ENCODE measurements around the gene CD300H.

The CD300H gene

DNA sequence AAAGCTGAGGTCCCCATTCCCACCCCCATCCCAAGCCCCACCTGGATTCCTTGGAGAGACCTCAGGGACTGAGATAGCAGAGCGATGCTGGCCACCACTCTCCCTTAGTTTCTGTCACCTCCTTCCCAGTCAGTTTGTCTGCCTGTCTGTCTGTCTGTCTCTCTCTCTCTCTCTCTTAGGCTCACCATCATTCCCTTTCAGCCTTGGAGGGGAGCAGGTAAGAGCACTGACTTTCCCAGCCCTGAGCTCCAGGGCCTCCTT is 41.9 kb downstream of the CD300H start (continued):
- TF ChIP-seq ZNF610 (tag by site-specific recombination; IDR thresholded peaks at IDR 0.05; ENCODE audit: borderline replicate concordance) (no peak), YY1 (tag by site-specific recombination; IDR thresholded peaks at IDR 0.05) (no peak), ZNF664 (tag by site-specific recombination; IDR thresholded peaks at IDR 0.05) (no peak), ZNF311 (tag by site-specific recombination; IDR thresholded peaks at IDR 0.05; ENCODE audit: borderline replicate concordance) (no peak), ZNF10 (tag by site-specific recombination; IDR thresholded peaks at IDR 0.05) (no peak), KLF10 (tag by site-specific recombination; IDR thresholded peaks at IDR 0.05) (no peak), ZNF133 (tag by site-specific recombination; IDR thresholded peaks at IDR 0.05) (no peak)

GRCh38 chr17:74524653-74525464 is 42.5 kb downstream of the CD300H start:
- POLR2A ChIA-PET: no interaction called here
- CTCF ChIA-PET: no interaction called here
- no peaks in the 10 kb centered on the region for H3K36me3 ChIP-seq (ENCODE audit: control insufficient read depth in 2 of 2, insufficient read depth in 1 of 2, low read length in 2 of 2)

DNA sequence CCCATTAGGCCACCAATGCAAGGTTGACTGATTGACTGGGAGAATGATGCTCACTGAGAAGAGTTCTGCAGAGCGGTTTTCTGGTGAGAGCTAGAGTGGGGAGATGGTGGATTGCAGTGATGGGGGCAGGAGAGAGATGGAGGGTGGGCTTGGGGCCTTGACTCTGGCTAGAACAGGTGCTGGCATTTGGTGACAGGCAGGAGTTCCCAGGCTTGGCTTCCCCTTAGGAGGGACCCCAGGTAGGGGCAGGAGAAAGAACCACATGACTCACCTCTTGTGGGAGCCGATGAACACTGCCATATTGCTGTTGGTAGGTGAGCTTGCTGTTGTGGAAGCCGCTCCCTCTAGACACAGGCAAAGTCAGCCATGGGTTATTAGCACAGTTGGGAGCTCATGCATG is 44.0 kb downstream of the CD300H start:
- no peaks in the 10 kb centered on the region for H3K4me1 ChIP-seq (ENCODE audit: control insufficient read depth, insufficient read depth, low read length)
- H3K4me3 ChIP-seq (ENCODE audit: low read depth, low read length): no peak overlapping the region
- H3K27ac ChIP-seq (ENCODE audit: extremely low read depth, low read depth, low read length): no peak overlapping the region
- H3K36me3 ChIP-seq (ENCODE audit: control insufficient read depth in 2 of 2, insufficient read depth in 1 of 2, low read length in 2 of 2): no peaks in the 10 kb centered on the region
- ChIA-PET CTCF (interaction anchor here (0.6 to 0.8 kb wide), 2 partner anchors 9 to 591 kb away, joined by 3 to 4 read pairs; no protein-coding TSS in a partner anchor), POLR2A (no interaction called here)
- no peak for TF ChIP-seq ZSCAN23 (tag by site-specific recombination; IDR thresholded peaks at IDR 0.05)
- TF ChIP-seq ZNF133 (tag by site-specific recombination; IDR thresholded peaks at IDR 0.05): no peak
- no peak for TF ChIP-seq ZNF184 (tag by site-specific recombination; IDR thresholded peaks at IDR 0.05)
- no peak for TF ChIP-seq ZBTB21 (tag by site-specific recombination; IDR thresholded peaks at IDR 0.05)
- no peak for TF ChIP-seq ZNF621 (tag by site-specific recombination; IDR thresholded peaks at IDR 0.05)
- no peaks in the 10 kb centered on the region for H3K9me3 ChIP-seq (ENCODE audit: control insufficient read depth, insufficient read depth, low read depth, low read length)

More at GRCh38 chr17:74524653-74525464, 42.5 kb downstream of the CD300H start:
- Histone ChIP-seq H3K9me3 (ENCODE audit: control insufficient read depth, insufficient read depth, low read depth, low read length) (no peaks in the 10 kb centered on the region), H3K27ac (ENCODE audit: extremely low read depth, low read depth, low read length) (no peak overlapping the region), H3K4me1 (ENCODE audit: control insufficient read depth, insufficient read depth, low read length) (no peaks in the 10 kb centered on the region), H3K4me3 (ENCODE audit: low read depth, low read length) (no peak overlapping the region)
- TF ChIP-seq PRDM4 (tag by site-specific recombination; IDR thresholded peaks at IDR 0.05) (no peak), ZNF776 (tag by site-specific recombination; IDR thresholded peaks at IDR 0.05; ENCODE audit: borderline replicate concordance) (no peak), ZNF692 (tag by site-specific recombination; IDR thresholded peaks at IDR 0.05) (no peak), ZSCAN23 (tag by site-specific recombination; IDR thresholded peaks at IDR 0.05) (no peak), ZNF366 (tag by site-specific recombination; conservative IDR thresholded peaks at IDR 0.05) (no peak), PRDM1 (tag by site-specific recombination; IDR thresholded peaks at IDR 0.05) (no peak), ZNF677 (tag by site-specific recombination; IDR thresholded peaks at IDR 0.05) (no peak), ZNF610 (tag by site-specific recombination; IDR thresholded peaks at IDR 0.05; ENCODE audit: borderline replicate concordance) (no peak)
